GM23248 (cell line): ENCODE data around the gene PCDHA2.

ENCODE experiments used
- EZH2 ChIP-seq: fragments of 200-600 bp; sonication (generic); IDR thresholded peaks from 2 replicates; pipeline ENCODE4 v1.6.1; 2018; ENCODE audit warnings: antibody characterized with exemption, mild to moderate bottlenecking; ENCODE audit not compliant: insufficient read depth, poor library complexity, severe bottlenecking
- EZH2phosphoT487 ChIP-seq: fragments of 200-600 bp; sonication (generic); IDR thresholded peaks from 2 replicates; pipeline ENCODE4 v1.6.1; 2018; ENCODE audit warnings: antibody characterized with exemption, moderate library complexity, mild to moderate bottlenecking, low read depth; ENCODE audit not compliant: insufficient read depth

GRCh38 chr5:140800816-140801493 lies 6.3 kb downstream of the PCDHA2 start, which contains the start of gene PCDHA3:
- TF ChIP-seq EZH2 = no peak
- TF ChIP-seq EZH2phosphoT487 = no peak
